ENCODE results near the gene ZNF560. TPM values are rescaled to one million over a fixed set of nuclear protein-coding genes. Genes with fewer than 3 reads are reported as not detected.

Gene ZNF560
- total and polyA plus RNA-seq, 4 donors = not detected

DNA sequence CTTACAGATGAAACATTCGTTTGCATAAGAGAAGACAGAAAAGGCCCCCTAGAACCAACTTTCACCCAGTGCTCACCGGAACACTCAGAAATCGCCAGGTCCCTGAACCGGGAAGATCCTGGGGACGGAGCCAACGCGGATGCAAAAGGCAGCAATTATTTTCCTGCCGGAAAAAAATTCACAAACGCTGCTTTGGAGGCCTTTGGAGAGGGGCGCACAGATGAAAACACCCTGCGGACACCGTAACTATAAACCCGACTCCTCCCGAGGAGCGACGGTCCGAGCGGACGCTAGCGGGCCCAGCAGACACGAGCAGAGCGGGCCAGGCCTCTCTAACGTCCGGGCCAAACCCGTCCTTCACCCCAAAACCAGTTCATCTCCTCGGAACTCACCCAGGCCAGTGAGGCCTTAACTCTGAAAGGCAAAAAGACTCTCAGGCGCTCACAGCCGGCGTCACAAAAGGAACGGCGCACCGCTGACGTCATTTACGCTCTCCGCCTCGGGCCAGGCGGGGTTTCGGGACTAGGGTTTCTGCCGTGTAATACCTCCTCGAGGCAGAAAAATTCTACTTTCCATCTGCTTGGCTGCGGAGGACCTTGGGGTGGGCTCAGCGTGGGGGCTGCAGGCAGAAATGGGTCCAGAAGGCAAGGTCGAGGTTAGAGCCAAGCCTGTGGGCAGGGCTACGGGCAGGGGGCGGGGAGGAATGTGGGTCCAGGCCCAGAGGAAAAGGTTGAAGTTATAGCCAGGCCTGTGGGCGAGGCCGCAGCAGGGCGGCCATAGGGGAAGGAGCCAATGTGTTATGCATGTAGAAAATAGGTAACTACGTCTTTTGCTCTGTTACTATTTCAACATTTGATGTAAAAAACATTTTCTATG is 40.0 kb upstream of the ZNF560 start, which contains the start of gene ZNF426:
Gene ZNF426 (minus strand): TSS at position 463 of the 876 bp plus-strand sequence. CDS start 2,413 bp downstream, outside the sequence.
- Histone ChIP-seq H3K27me3 (ENCODE audit: control insufficient read depth in 4 of 4, insufficient read depth in 4 of 4, low read length in 3 of 4) (no peaks in the 10 kb centered on the region), H3K27ac (ENCODE audit: low read depth in 1 of 2, low read length in 2 of 2) (peak within 1 kb of the TSS; percentile 91 to 93), H3K4me3 (ENCODE audit: low read depth in 1 of 3, low read length in 3 of 3) (peak within 1 kb of the TSS; percentile 52 to 89 (median 84)), H3K9ac (ENCODE audit: low read depth in 1 of 2, low read length in 2 of 2) (peak within 1 kb of the TSS; percentile 59 to 89), H3K36me3 (ENCODE audit: control insufficient read depth in 4 of 4, insufficient read depth in 3 of 4, low read depth in 1 of 4, low read length in 3 of 4) (peaks cover 11 to 26% (median 18%) of the 10 kb centered on the region in 4 donors), H3K4me1 (ENCODE audit: control insufficient read depth in 4 of 4, insufficient read depth in 4 of 4, low read length in 3 of 4) (peaks cover 0 to 3% (median 0%) of the 10 kb centered on the region in 4 donors), H3K9me3 (ENCODE audit: control insufficient read depth in 4 of 4, low read length in 3 of 4) (peaks cover 16 to 28% (median 23%) of the 10 kb centered on the region in 4 donors)
- WGBS = 3% methylated on average over 49 of the region's 49 CpGs
- peak; percentile 46 for TF ChIP-seq YY1 (IDR thresholded peaks at IDR 0.05)
- TF ChIP-seq JUND (IDR thresholded peaks at IDR 0.05) = peak in 1 of 2 donors; percentile 14
- TF ChIP-seq ATF3 (IDR thresholded peaks at IDR 0.05) = no peak
- no peak for TF ChIP-seq TAF1 (conservative IDR thresholded peaks at IDR 0.05)
- TF ChIP-seq, protein P1, sequence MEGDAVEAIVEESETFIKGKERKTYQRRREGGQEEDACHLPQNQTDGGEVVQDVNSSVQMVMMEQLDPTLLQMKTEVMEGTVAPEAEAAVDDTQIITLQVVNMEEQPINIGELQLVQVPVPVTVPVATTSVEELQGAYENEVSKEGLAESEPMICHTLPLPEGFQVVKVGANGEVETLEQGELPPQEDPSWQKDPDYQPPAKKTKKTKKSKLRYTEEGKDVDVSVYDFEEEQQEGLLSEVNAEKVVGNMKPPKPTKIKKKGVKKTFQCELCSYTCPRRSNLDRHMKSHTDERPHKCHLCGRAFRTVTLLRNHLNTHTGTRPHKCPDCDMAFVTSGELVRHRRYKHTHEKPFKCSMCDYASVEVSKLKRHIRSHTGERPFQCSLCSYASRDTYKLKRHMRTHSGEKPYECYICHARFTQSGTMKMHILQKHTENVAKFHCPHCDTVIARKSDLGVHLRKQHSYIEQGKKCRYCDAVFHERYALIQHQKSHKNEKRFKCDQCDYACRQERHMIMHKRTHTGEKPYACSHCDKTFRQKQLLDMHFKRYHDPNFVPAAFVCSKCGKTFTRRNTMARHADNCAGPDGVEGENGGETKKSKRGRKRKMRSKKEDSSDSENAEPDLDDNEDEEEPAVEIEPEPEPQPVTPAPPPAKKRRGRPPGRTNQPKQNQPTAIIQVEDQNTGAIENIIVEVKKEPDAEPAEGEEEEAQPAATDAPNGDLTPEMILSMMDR (IDR thresholded peaks at IDR 0.05; ENCODE audit: low read depth, low read length, missing input control) = no peak
- TF ChIP-seq HNF4A (conservative IDR thresholded peaks at IDR 0.05) = no peak
- peak in 1 of 2 donors; percentile 56 for TF ChIP-seq GABPA (IDR thresholded peaks at IDR 0.05 in 1 of 2, conservative IDR thresholded peaks at IDR 0.05 in 1 of 2)
- no peak for TF ChIP-seq FOXA2 (IDR thresholded peaks at IDR 0.05)
- TF ChIP-seq, protein P2, sequence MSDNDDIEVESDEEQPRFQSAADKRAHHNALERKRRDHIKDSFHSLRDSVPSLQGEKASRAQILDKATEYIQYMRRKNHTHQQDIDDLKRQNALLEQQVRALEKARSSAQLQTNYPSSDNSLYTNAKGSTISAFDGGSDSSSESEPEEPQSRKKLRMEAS (IDR thresholded peaks at IDR 0.05) = peak; percentile 28
- TF ChIP-seq REST (IDR thresholded peaks at IDR 0.05) = no peak
- TF ChIP-seq FOXA1 (IDR thresholded peaks at IDR 0.05) = no peak
- TF ChIP-seq RAD21 (IDR thresholded peaks at IDR 0.05) = no peak
- TF ChIP-seq NR2F2 (IDR thresholded peaks at IDR 0.05) = no peak
- no peak for TF ChIP-seq HNF4G (IDR thresholded peaks at IDR 0.05)
- no peak for TF ChIP-seq EGR1 (IDR thresholded peaks at IDR 0.05; ENCODE audit: low read depth in 2 of 2)
- TF ChIP-seq RXRA (IDR thresholded peaks at IDR 0.05) = peak in 1 of 2 donors; percentile 18
- TF ChIP-seq SP1 (IDR thresholded peaks at IDR 0.05) = no peak
- peak; percentile 84 for DNase-seq (ENCODE audit: low spot score)
